Endodermal cell (in vitro differentiated cells): ENCODE measurements around the gene GOLIM4. TPM values are rescaled to one million over a fixed set of nuclear protein-coding genes. Genes with fewer than 3 reads are reported as not detected.

ENCODE experiments used
- DNase-seq: peaks from one replicate; pipeline ENCODE4 v3.0.0-alpha.2; 2017
- H3K27ac ChIP-seq: 2 replicates; pipeline ENCODE4 v1.5.1; 2013; ENCODE audit warnings: mild to moderate bottlenecking, low read depth, low read length, moderate library complexity
- H3K27me3 ChIP-seq: 2 replicates; pipeline ENCODE4 v1.6.1; 2013; ENCODE audit warnings: mild to moderate bottlenecking, low read length, moderate library complexity; ENCODE audit not compliant: insufficient read depth, control insufficient read depth, poor library complexity, severe bottlenecking
- H3K36me3 ChIP-seq: 2 replicates; pipeline ENCODE4 v1.7.0; 2013; ENCODE audit warnings: mild to moderate bottlenecking, low read length, moderate library complexity; ENCODE audit not compliant: control insufficient read depth, insufficient read depth
- H3K4me1 ChIP-seq: one replicate; pipeline ENCODE4 v1.7.0; 2013; ENCODE audit warnings: low read length; ENCODE audit not compliant: control insufficient read depth, insufficient read depth
- H3K4me3 ChIP-seq: 2 replicates; pipeline ENCODE4 v1.5.1; 2013; ENCODE audit warnings: mild to moderate bottlenecking, low read length, moderate library complexity
- H3K9ac ChIP-seq: 2 replicates; pipeline ENCODE4 v1.6.1; 2013; ENCODE audit warnings: mild to moderate bottlenecking, low read length, moderate library complexity; ENCODE audit not compliant: poor library complexity, severe bottlenecking; ENCODE audit errors: extremely low read depth
- H3K9me3 ChIP-seq: 2 replicates; pipeline ENCODE4 v1.6.1; 2013; ENCODE audit warnings: mild to moderate bottlenecking, low read length, moderate library complexity; ENCODE audit not compliant: control insufficient read depth
- H3K27ac Mint-ChIP-seq: 2 replicates; pipeline ENCODE4 v1.8.0; 2020; ENCODE audit warnings: mixed read lengths
- H3K27me3 Mint-ChIP-seq: 2 replicates; pipeline ENCODE4 v1.8.0; 2021; ENCODE audit warnings: mild to moderate bottlenecking, mixed read lengths; ENCODE audit not compliant: insufficient read depth
- H3K36me3 Mint-ChIP-seq: 2 replicates; pipeline ENCODE4 v1.8.0; 2020; ENCODE audit warnings: low read depth, mixed read lengths
- H3K4me1 Mint-ChIP-seq: 2 replicates; pipeline ENCODE4 v1.8.0; 2020; ENCODE audit warnings: mixed read lengths
- H3K4me3 Mint-ChIP-seq: 2 replicates; pipeline ENCODE4 v1.8.0; 2020; ENCODE audit warnings: mild to moderate bottlenecking, moderate library complexity, mixed read lengths
- H3K9me3 Mint-ChIP-seq: 2 replicates; pipeline ENCODE4 v1.8.0; 2020; ENCODE audit warnings: mild to moderate bottlenecking, mixed read lengths
- CTCF ChIP-seq: fragments of 200-600 bp; sonication (generic); conservative IDR thresholded peaks from 2 replicates; pipeline ENCODE4 v1.5.0; 2021; ENCODE audit warnings: antibody characterized with exemption, mild to moderate bottlenecking
- WGBS, 2 experiments: methylation state at CpG; one replicate each; pipeline versions ENCODE4 v1.1.5 to v1.1.7; 2013; ENCODE audit warnings: missing lambda C conversion rate in 2 of 2, mixed read lengths in 1 of 2; ENCODE audit not compliant: insufficient coverage in 1 of 2, insufficient read length in 1 of 2; 5-methylcytosine and 5-hydroxymethylcytosine counted together
- total RNA-seq, 2 donors: library from RNA; stranded (reverse); fragmentation: NEBNext Ultra II Directional in 1 of 2; extraction: Animal tissue kit (Norgen Biotek cat#: 25700) in 1 of 2; gene quantifications; 2 replicates in 1 of 2; 3 replicates in 1 of 2; pipeline ENCODE4 v1.2.1, GENCODE V29; 2021

The GOLIM4 gene
- total RNA-seq, 2 donors from 2014 or later, result 19.3 to 19.9 TPM

- Mint-ChIP-seq H3K27me3 (no peaks in the 10 kb centered on the region), H3K9me3 (peaks cover 31% of the 10 kb centered on the region), H3K36me3 (peaks cover 5% of the 10 kb centered on the region), H3K27ac (no peak overlapping the region), H3K4me3 (no peak overlapping the region), H3K4me1 (peaks cover 2% of the 10 kb centered on the region)
- peaks cover 38% of the 10 kb centered on the region for H3K9me3 ChIP-seq
- no peak overlapping the region for H3K9ac ChIP-seq
- no peaks in the 10 kb centered on the region for H3K27me3 ChIP-seq
- H3K4me1 ChIP-seq, result peaks cover 4% of the 10 kb centered on the region
- no peak for DNase-seq
- 76 to 82% methylated on average over 5 to 6 of the region's 6 CpGs for WGBS, 2 experiments
- no peak for TF ChIP-seq CTCF
- H3K27ac ChIP-seq, result no peak overlapping the region
- no peak overlapping the region for H3K4me3 ChIP-seq
- no peaks in the 10 kb centered on the region for H3K36me3 ChIP-seq
These were observed 27.8 kb upstream of the GOLIM4 start for GRCh38 chr3:168123201-168124176.

GRCh38 chr3:168121184-168122017, 25.7 kb upstream of the GOLIM4 start:
- H3K36me3 Mint-ChIP-seq, result no peaks in the 10 kb centered on the region
- Histone ChIP-seq H3K27ac (no peak overlapping the region), H3K9ac (no peak overlapping the region), H3K36me3 (no peaks in the 10 kb centered on the region), H3K27me3 (no peaks in the 10 kb centered on the region), H3K9me3 (peaks cover 22% of the 10 kb centered on the region), H3K4me3 (no peak overlapping the region), H3K4me1 (peaks cover 3% of the 10 kb centered on the region)
- no peak for DNase-seq
- TF ChIP-seq CTCF, result no peak
- WGBS, 2 experiments, result 94 to 100% methylated on average over 4 of the region's 4 CpGs
- no peak overlapping the region for H3K4me3 Mint-ChIP-seq
- peaks cover 10% of the 10 kb centered on the region for H3K9me3 Mint-ChIP-seq
- H3K4me1 Mint-ChIP-seq, result peaks cover 9% of the 10 kb centered on the region
- H3K27me3 Mint-ChIP-seq, result no peaks in the 10 kb centered on the region
- no peak overlapping the region for H3K27ac Mint-ChIP-seq

GRCh38 chr3:168117853-168118313, 22.2 kb upstream of the GOLIM4 start:
- no peak for DNase-seq
- Mint-ChIP-seq H3K9me3 (no peaks in the 10 kb centered on the region), H3K4me1 (peaks cover 9% of the 10 kb centered on the region), H3K36me3 (no peaks in the 10 kb centered on the region), H3K27ac (no peak overlapping the region), H3K4me3 (no peak overlapping the region), H3K27me3 (no peaks in the 10 kb centered on the region)
- no peak overlapping the region for H3K27ac ChIP-seq
- no peak overlapping the region for H3K9ac ChIP-seq
- no peak for TF ChIP-seq CTCF
- 90% methylated on average over 2 of the region's 2 CpGs; no CpG with 5 or more reads in 1 of the 2 experiments for WGBS, 2 experiments
- peaks cover 7% of the 10 kb centered on the region for H3K9me3 ChIP-seq
- no peak overlapping the region for H3K4me3 ChIP-seq
- H3K36me3 ChIP-seq, result no peaks in the 10 kb centered on the region
- H3K4me1 ChIP-seq, result peaks cover 3% of the 10 kb centered on the region
- H3K27me3 ChIP-seq, result no peaks in the 10 kb centered on the region
